ENCODE data around the gene LHX6.
A peak's percentile ranks its signal among the peaks of the same experiment; 100 is the strongest.

Gene LHX6

DNA sequence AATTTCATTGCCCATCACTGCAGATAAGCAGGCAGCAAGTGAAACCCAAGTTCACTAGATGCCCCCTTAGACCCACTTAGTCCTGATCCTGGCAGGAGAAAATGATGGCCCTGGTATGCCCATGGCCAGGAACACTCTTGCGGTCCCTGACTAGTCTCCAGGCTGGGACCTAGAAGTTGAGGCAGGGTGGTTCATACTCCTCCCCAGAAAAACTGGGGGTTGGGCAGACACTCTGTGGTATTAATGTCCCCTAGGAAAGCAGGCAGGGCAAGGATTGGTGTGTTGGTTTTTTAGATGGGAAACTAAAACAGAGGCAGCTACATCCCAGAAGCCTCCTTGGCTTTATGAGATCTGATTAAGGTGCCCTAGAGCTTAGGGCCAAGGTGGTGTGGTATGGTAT lies 13.1 kb downstream of the LHX6 start:
- TF ChIP-seq CTCF (conservative IDR thresholded peaks at IDR 0.05; ENCODE audit: low read depth, low read length), result no peak
- no peak overlapping the region for H3K4me3 ChIP-seq (ENCODE audit: low read length)
- no peak for DNase-seq (ENCODE audit: low read depth)

DNA sequence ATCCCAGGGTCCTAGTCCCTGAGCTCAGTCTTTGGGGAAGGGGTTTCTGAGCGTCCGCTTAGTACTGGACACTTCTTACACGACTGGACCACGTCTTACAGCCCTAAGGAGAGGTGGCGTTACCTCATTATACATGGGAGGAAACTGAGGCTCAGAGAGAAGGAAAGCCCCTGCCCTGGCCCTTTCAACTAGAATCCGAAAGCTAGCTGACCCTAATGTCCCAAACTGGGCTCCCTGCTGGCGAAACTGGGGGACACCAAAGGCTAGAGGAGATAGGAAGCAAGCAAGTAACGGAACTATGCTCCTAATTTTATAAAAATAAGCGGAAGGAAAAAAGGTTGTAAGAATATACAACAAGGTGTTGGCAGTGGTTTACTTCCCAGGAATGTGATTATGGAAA lies 14.2 kb downstream of the LHX6 start:
- no peak overlapping the region for H3K4me3 ChIP-seq (ENCODE audit: low read length)
- no peak for DNase-seq (ENCODE audit: low read depth)
- TF ChIP-seq CTCF (conservative IDR thresholded peaks at IDR 0.05; ENCODE audit: low read depth, low read length), result no peak

GRCh38 chr9:122213589-122214413 lies 15.0 kb downstream of the LHX6 start:
- H3K4me3 ChIP-seq (ENCODE audit: low read length), result peak overlapping the region; percentile 27
- DNase-seq (ENCODE audit: low read depth), result no peak
- TF ChIP-seq CTCF (conservative IDR thresholded peaks at IDR 0.05; ENCODE audit: low read depth, low read length), result no peak

- no peak for TF ChIP-seq CTCF (conservative IDR thresholded peaks at IDR 0.05; ENCODE audit: low read depth, low read length)
- H3K4me3 ChIP-seq (ENCODE audit: low read length), result no peak overlapping the region
- DNase-seq (ENCODE audit: low read depth), result no peak
Observed at GRCh38 chr9:122213102-122213588, 15.6 kb downstream of the LHX6 start.

DNA sequence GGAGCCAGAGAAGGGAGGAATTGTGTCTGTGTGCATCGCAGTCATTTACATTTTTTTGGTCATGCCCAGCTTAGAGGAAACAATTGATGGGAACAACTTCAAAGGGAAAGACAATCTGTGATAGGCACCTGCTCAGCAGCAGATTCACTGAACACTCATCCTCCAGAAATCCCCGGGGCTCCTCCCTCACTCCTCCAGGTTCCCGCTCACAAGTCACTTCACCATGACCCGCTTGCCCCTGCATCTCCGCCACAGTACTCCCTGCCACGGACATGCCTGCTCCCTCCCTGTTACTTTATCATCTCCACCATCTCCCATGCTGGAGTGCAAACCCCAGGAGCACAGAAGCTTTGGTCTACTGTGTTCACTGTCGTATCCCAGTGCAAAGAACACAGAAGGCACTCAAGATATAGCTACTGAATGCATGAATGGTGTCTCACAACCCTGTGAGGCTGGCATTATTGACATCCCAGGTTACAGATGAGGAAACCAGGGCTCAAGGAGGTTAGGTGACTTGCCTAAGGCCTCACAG lies 16.2 kb downstream of the LHX6 start:
- no peak for DNase-seq (ENCODE audit: low read depth)
- no peak overlapping the region for H3K4me3 ChIP-seq (ENCODE audit: low read length)
- no peak for TF ChIP-seq CTCF (conservative IDR thresholded peaks at IDR 0.05; ENCODE audit: low read depth, low read length)

DNA sequence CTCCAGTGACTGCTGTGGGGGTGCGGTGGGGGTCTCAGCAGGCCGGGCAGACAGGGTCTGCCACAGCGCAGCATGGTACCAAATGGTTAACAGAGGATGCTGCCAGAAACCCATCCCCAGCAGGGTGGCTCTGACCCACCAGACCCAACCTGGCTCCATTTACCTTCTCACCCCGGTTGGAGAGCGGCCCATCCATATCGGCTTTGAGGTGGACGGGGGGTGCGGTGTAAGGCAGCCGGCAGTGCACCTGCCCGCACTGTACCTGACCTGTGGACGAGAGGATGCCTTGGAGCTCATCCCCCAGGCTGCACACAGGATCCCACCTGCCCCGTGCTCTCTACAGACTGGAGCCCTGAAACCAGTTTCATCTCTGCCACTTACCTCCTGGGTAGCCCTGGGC lies 19.3 kb downstream of the LHX6 start:
- no peak for DNase-seq (ENCODE audit: low read depth)
- no peak for TF ChIP-seq CTCF (conservative IDR thresholded peaks at IDR 0.05; ENCODE audit: low read depth, low read length)
- H3K4me3 ChIP-seq (ENCODE audit: low read length), result no peak overlapping the region

- H3K4me3 ChIP-seq (ENCODE audit: low read length), result no peak overlapping the region
- TF ChIP-seq CTCF (conservative IDR thresholded peaks at IDR 0.05; ENCODE audit: low read depth, low read length), result no peak
- no peak for DNase-seq (ENCODE audit: low read depth)
Observed at GRCh38 chr9:122207096-122207495, 21.7 kb downstream of the LHX6 start.
